ENCODE data around the gene LNX1. TPM values are rescaled to one million over a fixed set of nuclear protein-coding genes. Genes with fewer than 3 reads are reported as not detected.
A peak's percentile ranks its signal among the peaks of the same experiment; 100 is the strongest.

LNX1 gene
- total and polyA plus RNA-seq, 2 of the 13 experiments (the other 11 are each of a cell fraction or from before 2014, with no cell fraction given), result 0.49 TPM

- in situ Hi-C loops (cut with HindIII; ENCODE audit: extremely low pct_ligation_motif_present, low pct_unique_long_range_greater_than_20kb), result loop anchor here (25.0 kb wide), 1 partner anchor 754 kb away; the partner anchor contains the start of gene PDGFRA
- no peak for FAIRE-seq
- no peaks in the 10 kb centered on the region for H3K36me3 ChIP-seq (replicated peaks in 1 of 2; ENCODE audit: control insufficient read depth in 1 of 2, insufficient read depth in 2 of 2, low read length in 2 of 2)
- no peaks in the 10 kb centered on the region for H3K4me1 ChIP-seq (ENCODE audit: insufficient read depth, low read length)
- no peak overlapping the region for H3K9ac ChIP-seq (ENCODE audit: insufficient read depth, low read depth, low read length)
- H3K9me3 ChIP-seq (ENCODE audit: low read length), result no peaks in the 10 kb centered on the region
- no peak overlapping the region for H3K27ac ChIP-seq (ENCODE audit: extremely low read length, insufficient read depth, low read length)
- H3K4me2 ChIP-seq (ENCODE audit: low read depth, low read length), result no peak overlapping the region
- TF ChIP-seq MAFF (IDR thresholded peaks at IDR 0.05; ENCODE audit: low read depth, low read length), result peak; percentile 58
- TF ChIP-seq ZNF556 (CRISPR knock-in tag; IDR thresholded peaks at IDR 0.05; ENCODE audit: borderline replicate concordance), result no peak
- TF ChIP-seq MAFK (conservative IDR thresholded peaks at IDR 0.05 in 1 of 2, IDR thresholded peaks at IDR 0.05 in 1 of 2; ENCODE audit: low read length in 2 of 2), result peak; percentile 50 to 65
- TF ChIP-seq ZNF563 (CRISPR knock-in tag; IDR thresholded peaks at IDR 0.05), result no peak
- TF ChIP-seq THYN1 (CRISPR knock-in tag; IDR thresholded peaks at IDR 0.05; ENCODE audit: borderline replicate concordance, low read depth), result no peak
- TF ChIP-seq EHMT2 (IDR thresholded peaks at IDR 0.05; ENCODE audit: borderline replicate concordance, low read depth, low read length), result no peak
- TF ChIP-seq EEA1 (CRISPR knock-in tag; IDR thresholded peaks at IDR 0.05; ENCODE audit: borderline replicate concordance), result no peak
- TF ChIP-seq FLYWCH1 (CRISPR knock-in tag; IDR thresholded peaks at IDR 0.05), result no peak
- H3K27me3 ChIP-seq (ENCODE audit: control insufficient read depth in 1 of 2, insufficient read depth in 2 of 2, low read length in 2 of 2), result 0 out of 5 replicates have a peak, but pooled peaks cover 4% of the 10 kb centered on the region in 2 experiments
- no TSS peak for BruUV-seq (replicated peaks)
- intact Hi-C loops (cut with micrococcal nuclease; ENCODE audit: unreplicated experiment), result no loop called here
- WGBS (ENCODE audit: low lambda C conversion rate), result 27% methylated on average over 1 of the region's 1 CpG
- H2AFZ ChIP-seq (ENCODE audit: low read length), result no peak overlapping the region
- ChIA-PET POLR2A (no interaction called here), CTCF (ENCODE audit: low intra/inter-chr PET ratio, low total read pairs) (no interaction called here)
- no peak overlapping the region for H3K4me3 ChIP-seq (replicated peaks in 1 of 3; ENCODE audit: insufficient read depth in 1 of 3, low read depth in 2 of 3, low read length in 3 of 3)
- H3K79me2 ChIP-seq (ENCODE audit: insufficient read depth, low read length), result no peaks in the 10 kb centered on the region
- no peak for DNase-seq (ENCODE audit: low spot score)
- no peak for ATAC-seq
- no peaks in the 10 kb centered on the region for H4K20me1 ChIP-seq (ENCODE audit: insufficient read depth, low read length)
Measured at GRCh38 chr4:53483250-53483649, 108.0 kb downstream of the LNX1 start.

- Histone ChIP-seq H3K36me3 (replicated peaks in 1 of 2; ENCODE audit: control insufficient read depth in 1 of 2, insufficient read depth in 2 of 2, low read length in 2 of 2) (no peaks in the 10 kb centered on the region), H3K79me2 (ENCODE audit: insufficient read depth, low read length) (no peaks in the 10 kb centered on the region), H3K9ac (ENCODE audit: insufficient read depth, low read depth, low read length) (no peak overlapping the region), H3K27ac (ENCODE audit: extremely low read length, insufficient read depth, low read length) (no peak overlapping the region), H2AFZ (ENCODE audit: low read length) (no peak overlapping the region), H3K4me1 (ENCODE audit: insufficient read depth, low read length) (peaks cover 7% of the 10 kb centered on the region), H3K9me3 (ENCODE audit: low read length) (no peaks in the 10 kb centered on the region), H3K4me2 (ENCODE audit: low read depth, low read length) (no peak overlapping the region), H4K20me1 (ENCODE audit: insufficient read depth, low read length) (no peaks in the 10 kb centered on the region), H3K27me3 (ENCODE audit: control insufficient read depth in 1 of 2, insufficient read depth in 2 of 2, low read length in 2 of 2) (0 out of 5 replicates have a peak, but pooled peaks cover 4% of the 10 kb centered on the region in 2 experiments), H3K4me3 (replicated peaks in 1 of 3; ENCODE audit: insufficient read depth in 1 of 3, low read depth in 2 of 3, low read length in 3 of 3) (no peak overlapping the region)
- no peak for TF ChIP-seq ERF (CRISPR knock-in tag; IDR thresholded peaks at IDR 0.05)
- TF ChIP-seq FOXP4 (CRISPR knock-in tag; IDR thresholded peaks at IDR 0.05), result no peak
- no peak for TF ChIP-seq NBN (conservative IDR thresholded peaks at IDR 0.05)
- TF ChIP-seq ZNF138 (CRISPR knock-in tag; IDR thresholded peaks at IDR 0.05; ENCODE audit: low read depth), result no peak
- TF ChIP-seq AKAP8 (CRISPR knock-in tag; IDR thresholded peaks at IDR 0.05), result no peak
- TF ChIP-seq FOXO1 (CRISPR knock-in tag; IDR thresholded peaks at IDR 0.05), result no peak
- no peak for TF ChIP-seq SMARCE1 (IDR thresholded peaks at IDR 0.05; ENCODE audit: borderline replicate concordance)
- TF ChIP-seq ATF1 (CRISPR knock-in tag; IDR thresholded peaks at IDR 0.05), result no peak
- DNase-seq (ENCODE audit: low spot score), result no peak
- intact Hi-C loops (cut with micrococcal nuclease; ENCODE audit: unreplicated experiment), result no loop called here
- ATAC-seq, result no peak
- POLR2A ChIA-PET, result no interaction called here
- BruUV-seq (replicated peaks), result no TSS peak
- no peak for FAIRE-seq
- in situ Hi-C loops (cut with HindIII; ENCODE audit: extremely low pct_ligation_motif_present, low pct_unique_long_range_greater_than_20kb), result loop anchor here (25.0 kb wide), 1 partner anchor 756 kb away; the partner anchor contains the start of gene PDGFRA
- 44% methylated on average over 1 of the region's 8 CpGs for WGBS (ENCODE audit: low lambda C conversion rate)
- CTCF ChIA-PET (ENCODE audit: low intra/inter-chr PET ratio, low total read pairs), result no interaction called here
Measured at GRCh38 chr4:53481586-53481985, 109.7 kb downstream of the LNX1 start.

Measured in HepG2 (cell line).